Measurements from ENCODE around the gene MAPKAP1. TPM values are rescaled to one million over a fixed set of nuclear protein-coding genes. Genes with fewer than 3 reads are reported as not detected.
A peak's percentile ranks its signal among the peaks of the same experiment; 100 is the strongest.

Gene MAPKAP1
- polyA plus RNA-seq, 1 donor (not counting 4 experiments of a cell fraction or from before 2014, with no cell fraction given), result 129 TPM

- dilution Hi-C loops (cut with MboI; ENCODE audit: extremely low pct_ligation_motif_present, low sequenced_read_pairs), result no loop called here
- Histone ChIP-seq H3K9me1 (ENCODE audit: control insufficient read depth, extremely low read depth, insufficient read depth, low read length) (no peaks in the 10 kb centered on the region), H2AFZ (ENCODE audit: control insufficient read depth, low read length) (no peak overlapping the region), H3K4me2 (ENCODE audit: control insufficient read depth, extremely low read depth, insufficient read depth, low read depth, low read length) (peak overlapping the region; percentile 89), H3K27me3 (ENCODE audit: control insufficient read depth, extremely low read depth, insufficient read depth, low read length) (no peaks in the 10 kb centered on the region), H3K4me3 (ENCODE audit: control insufficient read depth in 2 of 3, extremely low read depth in 1 of 3, insufficient read depth in 2 of 3, low read depth in 1 of 3, low read length in 3 of 3) (peak overlapping the region; percentile 24 to 72 (median 64)), H3K27ac (ENCODE audit: control insufficient read depth, insufficient read depth, low read length) (peak overlapping the region; percentile 80), H3K79me2 (ENCODE audit: control insufficient read depth, insufficient read depth, low read length) (peaks cover 9% of the 10 kb centered on the region), H3K9ac (ENCODE audit: control insufficient read depth, extremely low read depth, insufficient read depth, low read length) (peak overlapping the region; percentile 73), H3K9me3 (ENCODE audit: control insufficient read depth, low read depth, low read length) (no peaks in the 10 kb centered on the region), H3K4me1 (ENCODE audit: control insufficient read depth, extremely low read depth, insufficient read depth, low read length) (peaks cover 32% of the 10 kb centered on the region), H4K20me1 (ENCODE audit: control insufficient read depth, extremely low read depth, insufficient read depth, low read length) (no peaks in the 10 kb centered on the region), H3K36me3 (ENCODE audit: control insufficient read depth in 2 of 2, extremely low read depth in 1 of 2, insufficient read depth in 2 of 2, low read length in 2 of 2) (no peaks in the 10 kb centered on the region)
- no peak for TF ChIP-seq CTCF (optimal IDR thresholded peaks at IDR 0.05 in 1 of 3, IDR thresholded peaks at IDR 0.05 in 1 of 3, conservative IDR thresholded peaks at IDR 0.05 in 1 of 3; ENCODE audit: extremely low read depth in 1 of 3, insufficient read depth in 2 of 3, low read length in 3 of 3)
- DNase-seq (ENCODE audit: low read depth, low spot score), result no peak
- FAIRE-seq, result no peak
These were observed 193.7 kb downstream of the MAPKAP1 start for GRCh38 chr9:125513303-125513667.

GRCh38 chr9:125511789-125512660 lies 195.0 kb downstream of the MAPKAP1 start:
- Histone ChIP-seq H3K79me2 (ENCODE audit: control insufficient read depth, insufficient read depth, low read length) (peaks cover 9% of the 10 kb centered on the region), H3K27ac (ENCODE audit: control insufficient read depth, insufficient read depth, low read length) (no peak overlapping the region), H4K20me1 (ENCODE audit: control insufficient read depth, extremely low read depth, insufficient read depth, low read length) (no peaks in the 10 kb centered on the region), H3K27me3 (ENCODE audit: control insufficient read depth, extremely low read depth, insufficient read depth, low read length) (no peaks in the 10 kb centered on the region), H3K4me3 (ENCODE audit: control insufficient read depth in 2 of 3, extremely low read depth in 1 of 3, insufficient read depth in 2 of 3, low read depth in 1 of 3, low read length in 3 of 3) (no peak overlapping the region), H3K9me1 (ENCODE audit: control insufficient read depth, extremely low read depth, insufficient read depth, low read length) (no peaks in the 10 kb centered on the region), H3K4me2 (ENCODE audit: control insufficient read depth, extremely low read depth, insufficient read depth, low read depth, low read length) (no peak overlapping the region), H3K9ac (ENCODE audit: control insufficient read depth, extremely low read depth, insufficient read depth, low read length) (no peak overlapping the region), H3K36me3 (ENCODE audit: control insufficient read depth in 2 of 2, extremely low read depth in 1 of 2, insufficient read depth in 2 of 2, low read length in 2 of 2) (no peaks in the 10 kb centered on the region), H3K4me1 (ENCODE audit: control insufficient read depth, extremely low read depth, insufficient read depth, low read length) (peaks cover 32% of the 10 kb centered on the region), H2AFZ (ENCODE audit: control insufficient read depth, low read length) (no peak overlapping the region), H3K9me3 (ENCODE audit: control insufficient read depth, low read depth, low read length) (no peaks in the 10 kb centered on the region)
- DNase-seq (ENCODE audit: low read depth, low spot score), result no peak
- FAIRE-seq, result no peak
- TF ChIP-seq CTCF (optimal IDR thresholded peaks at IDR 0.05 in 1 of 3, IDR thresholded peaks at IDR 0.05 in 1 of 3, conservative IDR thresholded peaks at IDR 0.05 in 1 of 3; ENCODE audit: extremely low read depth in 1 of 3, insufficient read depth in 2 of 3, low read length in 3 of 3), result no peak
- TF ChIP-seq EZH2 (IDR thresholded peaks at IDR 0.05; ENCODE audit: low read length), result no peak
- dilution Hi-C loops (cut with MboI; ENCODE audit: extremely low pct_ligation_motif_present, low sequenced_read_pairs), result no loop called here

Data from keratinocyte (primary cell).